Measurements from ENCODE around the gene FBXO42. TPM values are rescaled to one million over a fixed set of nuclear protein-coding genes. Genes with fewer than 3 reads are reported as not detected.

The FBXO42 gene
- total and polyA plus RNA-seq, 2 experiments from 2014 or later, result 6.0 to 20.7 TPM

GRCh38 chr1:16391411-16391810, 39.1 kb upstream of the FBXO42 start:
- 0 out of 2 replicates have a peak, but pooled peaks cover 3% of the 10 kb centered on the region for H3K9me2 ChIP-seq (ENCODE audit: insufficient read depth)
- peak overlapping the region; percentile 64; the same call in 1 of the 2 replicates for H3K4me2 ChIP-seq
- no peaks in the 10 kb centered on the region for H3F3A ChIP-seq (replicated peaks; ENCODE audit: low read depth)
- peaks cover 7% of the 10 kb centered on the region for H3K36me3 ChIP-seq (ENCODE audit: insufficient read depth)
- TF ChIP-seq NANOG (IDR thresholded peaks at IDR 0.05; ENCODE audit: borderline replicate concordance) (no peak), REST (IDR thresholded peaks at IDR 0.05; ENCODE audit: unreplicated experiment) (no peak), CREB1 (CRISPR knock-in tag; IDR thresholded peaks at IDR 0.05; ENCODE audit: low read depth) (no peak), CTCF (conservative IDR thresholded peaks at IDR 0.05; ENCODE audit: low read depth in 2 of 2) (no peak), ETS1 (IDR thresholded peaks at IDR 0.05) (no peak), STAT1 (IDR thresholded peaks at IDR 0.05; ENCODE audit: unreplicated experiment) (no peak), ZNF462 (CRISPR knock-in tag; IDR thresholded peaks at IDR 0.05) (no peak), POLR2AphosphoS5 (IDR thresholded peaks at IDR 0.05; ENCODE audit: low read depth) (no peak), ZNF331 (CRISPR knock-in tag; IDR thresholded peaks at IDR 0.05; ENCODE audit: low read depth) (no peak), JUNB (IDR thresholded peaks at IDR 0.05; ENCODE audit: unreplicated experiment) (no peak), EZH2 (IDR thresholded peaks at IDR 0.05; ENCODE audit: low read depth, unreplicated experiment) (no peak), ZNF114 (CRISPR knock-in tag; IDR thresholded peaks at IDR 0.05) (no peak), EZH2phosphoT487 (IDR thresholded peaks at IDR 0.05; ENCODE audit: unreplicated experiment) (no peak)
- H3K27me3 Mint-ChIP-seq (ENCODE audit: insufficient read depth, low read depth, poor library complexity), result peaks cover 7% of the 10 kb centered on the region
- no peak overlapping the region for H3K4me3 Mint-ChIP-seq
- H3K27ac Mint-ChIP-seq, result peak overlapping the region; percentile 85
- no peak for DNase-seq (ENCODE audit: low spot score)
- peaks cover 79% of the 10 kb centered on the region for H4K20me1 ChIP-seq (replicated peaks; ENCODE audit: insufficient read depth)
- peaks cover 23% of the 10 kb centered on the region for H3K4me1 ChIP-seq (ENCODE audit: insufficient read depth)
- no peak overlapping the region for H3K4me3 ChIP-seq
- no peaks in the 10 kb centered on the region for H3K27me3 ChIP-seq (ENCODE audit: insufficient read depth)
- H3K4me1 Mint-ChIP-seq, result peaks cover 54% of the 10 kb centered on the region
- peaks cover 35% of the 10 kb centered on the region for H3K36me3 Mint-ChIP-seq (ENCODE audit: low read depth)
- H3K27ac ChIP-seq (ENCODE audit: low read depth), result 0 out of 2 replicates have a peak overlapping the region, but pooled peaks have one; percentile 81
- no peak for ATAC-seq
- H3K79me2 ChIP-seq (replicated peaks; ENCODE audit: insufficient read depth), result peaks cover 76% of the 10 kb centered on the region
- H3K9me3 Mint-ChIP-seq, result no peaks in the 10 kb centered on the region
- no peak overlapping the region for H2AFZ ChIP-seq
